K562 (cell line): ENCODE results near the gene RIMS3. TPM values are rescaled to one million over a fixed set of nuclear protein-coding genes. Genes with fewer than 3 reads are reported as not detected.

Source experiments
- ATAC-seq: fragments of 200-7000 bp; cut with Tn5 transposase; 3 replicates; pipeline ENCODE4 v1.9.1; 2020; ENCODE audit warnings: moderate library complexity
- BruUV-seq: library from RNA; stranded (reverse); fragments of 400-500 nt; replicated peaks from 2 replicates; lab custom pipeline; 2021; lab: Mats Ljungman, UMichigan
- CTCF ChIA-PET: fragments of 300-600 bp; formaldehyde crosslinking; extraction: SDS; loops from one replicate; lab custom pipeline; 2021; ENCODE audit warnings: low intra/inter-chr PET ratio; lab: Yijun Ruan, JAX
- POLR2A ChIA-PET: fragments of 300-600, 350-650 bp; sonication (Branson Sonifier 250); formaldehyde crosslinking; extraction: SDS; loops from one replicate; lab custom pipeline; 2021; ENCODE audit warnings: antibody characterized with exemption, inconsistent platforms; lab: Yijun Ruan, JAX
- DNase-seq, 4 experiments: peaks; one replicate each; pipeline versions ENCODE4 v3.0.0 to v3.0.0-alpha.2; 2011 to 2018; ENCODE audit warnings: low spot score in 3 of 4, mixed read lengths in 3 of 4; ENCODE audit errors: extremely low read depth in 1 of 4
- FAIRE-seq: peaks from 2 replicates; lab custom pipeline; 2011; peaks lifted over from hg19 to GRCh38; lab: Jason Lieb, UNC
- H2AFZ ChIP-seq: 2 replicates; pipeline ENCODE4 v1.6.0; 2011; ENCODE audit warnings: low read depth, low read length, control low read depth, inconsistent platforms
- H3K27ac ChIP-seq: fragments of 200-600 bp; 3 replicates; pipeline ENCODE4 v1.8.0; 2011; ENCODE audit warnings: low read depth, mild to moderate bottlenecking, control low read depth, inconsistent platforms, low read length, moderate library complexity, mixed read lengths; ENCODE audit errors: extremely low read depth
- H3K27me3 ChIP-seq, 2 experiments: fragments of 300-600 bp in 1 of 2; 2 replicates in 1 of 2; 3 replicates in 1 of 2; pipeline versions ENCODE4 v1.6.0 to v1.8.0; 2011; ENCODE audit warnings: inconsistent platforms in 2 of 2, low read length in 2 of 2, mild to moderate bottlenecking in 1 of 2, mixed read lengths in 1 of 2, moderate library complexity in 1 of 2; ENCODE audit not compliant: control insufficient read depth in 2 of 2, insufficient read depth in 2 of 2
- H3K36me3 ChIP-seq: fragments of 300-600 bp; 3 replicates; pipeline ENCODE4 v1.8.0; 2011; ENCODE audit warnings: mild to moderate bottlenecking, low read length, inconsistent platforms; ENCODE audit not compliant: control insufficient read depth, insufficient read depth
- H3K4me1 ChIP-seq, 2 experiments: fragments of 200-600 bp in 1 of 2; replicated peaks in 1 of 2; 2 replicates in 1 of 2; 3 replicates in 1 of 2; pipeline versions ENCODE4 v1.5.1 to v1.8.0; 2011; ENCODE audit warnings: inconsistent platforms in 2 of 2, low read length in 2 of 2, mild to moderate bottlenecking in 1 of 2, mixed read lengths in 1 of 2, moderate library complexity in 1 of 2; ENCODE audit not compliant: control insufficient read depth in 2 of 2, insufficient read depth in 2 of 2
- H3K4me2 ChIP-seq: 2 replicates; pipeline ENCODE4 v1.6.1; 2011; ENCODE audit warnings: low read length, control low read depth, inconsistent platforms, mixed read lengths; ENCODE audit not compliant: insufficient read depth
- H3K4me3 ChIP-seq: fragments of 200-600 bp; sonication (generic), shearing (Covaris generic); 2 replicates; pipeline ENCODE4 v1.5.1; 2016; ENCODE audit warnings: control low read depth, inconsistent platforms
- H3K79me2 ChIP-seq: fragments of 200-600 bp; 3 replicates; pipeline ENCODE4 v1.8.0; 2011; ENCODE audit warnings: low read length, inconsistent platforms; ENCODE audit not compliant: control insufficient read depth, insufficient read depth
- H3K9ac ChIP-seq, 2 experiments: 2 replicates each; pipeline versions ENCODE4 v1.6.0 to v1.6.1; 2011; ENCODE audit warnings: low read depth in 2 of 2, low read length in 2 of 2, control low read depth in 1 of 2, inconsistent platforms in 1 of 2, mild to moderate bottlenecking in 1 of 2, mixed read lengths in 1 of 2; ENCODE audit not compliant: insufficient read depth in 1 of 2
- H3K9me1 ChIP-seq: one replicate; pipeline ENCODE4 v1.6.0; 2011; ENCODE audit warnings: inconsistent platforms, mild to moderate bottlenecking, low read length, moderate library complexity; ENCODE audit not compliant: control insufficient read depth, insufficient read depth
- H3K9me3 ChIP-seq: replicated peaks from 2 replicates; pipeline ENCODE4 v1.5.1; 2011; ENCODE audit warnings: low read depth, low read length, inconsistent platforms; ENCODE audit not compliant: control insufficient read depth, insufficient read depth
- H4K20me1 ChIP-seq: replicated peaks from 2 replicates; pipeline ENCODE4 v1.6.1; 2011; ENCODE audit warnings: low read length, inconsistent platforms, mixed read lengths; ENCODE audit not compliant: control insufficient read depth, insufficient read depth
- RAD51 ChIP-seq: fragments of 450-650 bp; IDR thresholded peaks from 2 replicates; pipeline ENCODE4 v1.7.1; 2016; ENCODE audit warnings: low read depth, mild to moderate bottlenecking, borderline replicate concordance
- SMARCA5 ChIP-seq: fragments of 450-650 bp; IDR thresholded peaks from 2 replicates; pipeline ENCODE4 v1.6.1; 2016
- TBP ChIP-seq: optimal IDR thresholded peaks from 2 replicates; pipeline ENCODE3; 2011; ENCODE audit warnings: low read depth, low read length, improper control_type of control experiment
- TFE3 ChIP-seq: fragments of 450-650 bp; formaldehyde crosslinking; IDR thresholded peaks from 2 replicates; pipeline ENCODE4 v1.4.0; 2020; ENCODE audit warnings: mild to moderate bottlenecking, mixed read lengths
- ZNF124 ChIP-seq: sonication (generic); formaldehyde crosslinking; IDR thresholded peaks from 2 replicates; pipeline ENCODE4 v1.8.1; 2022; ENCODE audit warnings: missing genetic modification reagents
- ZNF780A ChIP-seq: fragments of 250-450 bp; sonication (Bioruptor Pico); IDR thresholded peaks from 2 replicates; pipeline ENCODE4 v1.5.0; 2021; ENCODE audit warnings: mild to moderate bottlenecking
- WGBS: fragments of 100-300 bp; shearing (Covaris generic); methylation state at CpG from one replicate; pipeline ENCODE4 v1.1.6; 2016; ENCODE audit warnings: low coverage, mixed read lengths; ENCODE audit not compliant: insufficient coverage; ENCODE audit errors: missing lambda C conversion rate; 5-methylcytosine and 5-hydroxymethylcytosine counted together
- in situ Hi-C: fragments of 300-500 bp; cut with MboI; formaldehyde crosslinking; loops from 4 replicates; pipeline ENCODE4 v1.15.0; 2018; ENCODE audit warnings: inconsistent platforms, mixed read lengths
- intact Hi-C: fragments of 100-400 bp; cut with micrococcal nuclease; formaldehyde crosslinking; loops from 2 replicates; pipeline ENCODE4 v1.14.2; 2022
- polyA plus RNA-seq, 8 experiments: library from polyadenylated mRNA; depleted of rRNA in 4 of 8; stranded (reverse) in 5 of 8; unstranded in 3 of 8; fragments of >200 nt; fragmentation: Nextera tagmentation in 2 of 8; fragmentation: Illumina TruSeq in 1 of 8; extraction: Ambion mirVana in 2 of 8; extraction: Trizol in 1 of 8; gene quantifications; 2 replicates each; pipeline versions ENCODE4 v1.2.1 to v1.2.3, GENCODE V29; 2011 to 2014; ENCODE audit warnings: inconsistent platforms in 1 of 8, missing spikeins in 1 of 8
- total RNA-seq, 7 experiments: library from RNA; depleted of rRNA in 6 of 7; stranded (reverse); fragments of >200 nt in 6 of 7; fragmentation: Illumina TruSeq in 2 of 7; extraction: Trizol in 2 of 7; gene quantifications; 2 replicates each; pipeline versions ENCODE4 v1.2.1 to v1.2.3, GENCODE V29; 2011 to 2021; ENCODE audit warnings: low replicate concordance in 1 of 7

Gene RIMS3
- total and polyA plus RNA-seq, 9 of the 15 experiments (the other 6 are each of a cell fraction or from before 2014, with no cell fraction given): 0.06 to 1.2 (median 0.59) TPM

- no peak overlapping the region for H3K27ac ChIP-seq
- H3K4me1 ChIP-seq: no peaks in the 10 kb centered on the region
- H3K9me1 ChIP-seq: no peaks in the 10 kb centered on the region
- H3K36me3 ChIP-seq: no peaks in the 10 kb centered on the region
- no peak overlapping the region for H2AFZ ChIP-seq
- POLR2A ChIA-PET: interaction anchor here (0.5 to 0.6 kb wide), 2 partner anchors 35 to 790 kb away, joined by 3 read pairs; no protein-coding TSS in a partner anchor
- DNase-seq: no peak
- TF ChIP-seq ZNF124 (CRISPR knock-in tag) (no peak), SMARCA5 (no peak), ZNF780A (no peak), TFE3 (CRISPR knock-in tag) (no peak), TBP (no peak), RAD51 (no peak)
- TF ChIP-seq, all 486 proteins: peak for 0
- no peaks in the 10 kb centered on the region for H3K79me2 ChIP-seq
- no peak overlapping the region for H3K4me2 ChIP-seq
- peaks cover 10 to 42% of the 10 kb centered on the region in 2 experiments for H3K27me3 ChIP-seq
- WGBS: 0% methylated on average over 5 of the region's 5 CpGs
- H4K20me1 ChIP-seq: no peaks in the 10 kb centered on the region
- H3K9ac ChIP-seq: no peak overlapping the region
- ATAC-seq (no peak), FAIRE-seq (no peak)
- no peak overlapping the region for H3K4me3 ChIP-seq
- no TSS peak for BruUV-seq
- in situ Hi-C loops (no loop called here), intact Hi-C loops (no loop called here)
- CTCF ChIA-PET: no interaction called here
- H3K9me3 ChIP-seq: no peaks in the 10 kb centered on the region
These were observed 45.3 kb downstream of the RIMS3 start for GRCh38 chr1:40620150-40620549.
